ENCODE data around the gene PUS7L.
A peak's percentile ranks its signal among the peaks of the same experiment; 100 is the strongest.
"Not testable (repeated sequence)": the region's sequence is repeated elsewhere in the genome, so short reads cannot be mapped to it uniquely, and the experiment has no call there.

Gene PUS7L, protein sequence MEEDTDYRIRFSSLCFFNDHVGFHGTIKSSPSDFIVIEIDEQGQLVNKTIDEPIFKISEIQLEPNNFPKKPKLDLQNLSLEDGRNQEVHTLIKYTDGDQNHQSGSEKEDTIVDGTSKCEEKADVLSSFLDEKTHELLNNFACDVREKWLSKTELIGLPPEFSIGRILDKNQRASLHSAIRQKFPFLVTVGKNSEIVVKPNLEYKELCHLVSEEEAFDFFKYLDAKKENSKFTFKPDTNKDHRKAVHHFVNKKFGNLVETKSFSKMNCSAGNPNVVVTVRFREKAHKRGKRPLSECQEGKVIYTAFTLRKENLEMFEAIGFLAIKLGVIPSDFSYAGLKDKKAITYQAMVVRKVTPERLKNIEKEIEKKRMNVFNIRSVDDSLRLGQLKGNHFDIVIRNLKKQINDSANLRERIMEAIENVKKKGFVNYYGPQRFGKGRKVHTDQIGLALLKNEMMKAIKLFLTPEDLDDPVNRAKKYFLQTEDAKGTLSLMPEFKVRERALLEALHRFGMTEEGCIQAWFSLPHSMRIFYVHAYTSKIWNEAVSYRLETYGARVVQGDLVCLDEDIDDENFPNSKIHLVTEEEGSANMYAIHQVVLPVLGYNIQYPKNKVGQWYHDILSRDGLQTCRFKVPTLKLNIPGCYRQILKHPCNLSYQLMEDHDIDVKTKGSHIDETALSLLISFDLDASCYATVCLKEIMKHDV

DNA sequence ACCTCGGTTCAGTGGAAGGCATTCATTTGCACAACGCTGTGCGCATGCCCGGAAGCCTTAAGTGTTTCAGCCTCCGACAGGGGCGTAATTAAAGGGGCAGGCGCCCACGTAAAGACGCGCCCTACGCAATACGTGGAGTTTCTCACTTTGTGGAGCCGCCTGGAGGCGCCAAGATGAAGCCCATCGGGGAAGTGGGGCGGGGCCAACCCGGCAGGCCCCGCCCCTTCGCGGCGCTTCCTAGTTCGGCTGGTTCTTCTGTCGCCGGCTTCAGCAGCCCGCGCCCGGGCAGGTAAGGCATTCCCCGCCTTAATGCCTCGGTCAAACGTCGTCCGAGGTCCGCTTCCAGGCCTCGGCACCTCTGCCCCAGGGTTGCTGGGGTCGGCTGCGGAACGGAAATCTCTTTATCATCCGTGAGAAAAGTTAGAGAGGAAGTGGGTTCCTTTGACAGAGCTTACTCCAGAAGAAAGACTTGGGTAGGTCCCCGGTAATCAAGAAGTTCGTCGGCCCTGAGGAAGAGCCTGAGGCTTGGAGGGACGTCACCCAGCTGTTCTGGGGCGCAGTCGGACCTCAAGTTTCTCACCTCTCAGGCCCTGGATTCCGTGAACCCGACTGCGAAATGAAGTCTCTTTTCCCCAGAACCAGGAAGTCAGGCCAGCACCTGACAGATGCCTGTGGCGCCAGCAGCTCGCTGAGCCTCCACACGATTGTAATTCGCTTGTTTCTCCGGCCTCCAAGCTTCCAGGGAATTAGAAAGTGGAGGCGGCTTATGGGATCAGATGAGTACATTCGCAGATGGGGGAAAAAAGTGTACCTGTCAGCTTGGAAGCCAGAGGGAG lies at the start of gene PUS7L, which contains the start of gene IRAK4:
Gene PUS7L, minus strand, starts transcription at position 63 of the 836 bp plus-strand sequence. CDS start 3,545 bp downstream, outside the sequence.
Gene IRAK4, plus strand, starts transcription at position 224 of the 836 bp plus-strand sequence. CDS start 9,161 bp downstream, outside the sequence.
- peak; percentile 94 to 96 for DNase-seq

DNA sequence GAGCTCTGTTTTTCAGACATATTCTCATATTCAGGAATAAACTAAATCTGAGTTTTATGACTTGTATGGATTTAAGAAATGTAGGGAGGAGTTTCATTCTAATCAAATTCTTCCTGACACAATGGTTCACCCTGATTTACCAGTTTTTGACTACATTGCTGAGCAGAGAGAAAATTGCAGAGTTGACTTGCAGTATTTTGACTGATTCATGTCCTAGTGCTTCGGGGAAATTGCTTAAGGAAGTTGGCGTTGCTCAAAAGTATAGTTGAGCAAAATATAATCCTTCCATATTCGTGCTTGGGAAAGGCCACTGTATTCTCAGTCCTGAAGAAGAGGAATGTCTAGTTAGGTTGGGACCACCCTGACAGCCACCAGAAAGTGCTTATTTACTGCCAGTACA lies 48.8 kb upstream of the PUS7L start:
- no peak for DNase-seq

DNA sequence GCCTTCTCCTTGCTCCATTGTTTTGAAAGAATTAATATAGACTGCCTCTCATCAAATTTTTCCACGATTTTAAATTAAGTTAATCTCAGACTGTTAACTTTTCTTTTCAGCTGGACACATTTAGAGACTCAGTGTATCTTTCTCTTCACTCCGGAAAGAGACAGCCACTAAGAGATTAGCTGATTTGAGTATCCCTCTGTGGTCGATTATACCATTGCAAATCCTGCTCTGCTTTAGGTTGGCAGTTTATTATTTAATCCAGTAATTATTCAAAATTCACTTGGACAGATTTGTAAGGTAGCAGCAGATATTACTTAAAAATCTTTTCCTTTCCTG lies 48.1 kb upstream of the PUS7L start:
- DNase-seq, result no peak

DNA sequence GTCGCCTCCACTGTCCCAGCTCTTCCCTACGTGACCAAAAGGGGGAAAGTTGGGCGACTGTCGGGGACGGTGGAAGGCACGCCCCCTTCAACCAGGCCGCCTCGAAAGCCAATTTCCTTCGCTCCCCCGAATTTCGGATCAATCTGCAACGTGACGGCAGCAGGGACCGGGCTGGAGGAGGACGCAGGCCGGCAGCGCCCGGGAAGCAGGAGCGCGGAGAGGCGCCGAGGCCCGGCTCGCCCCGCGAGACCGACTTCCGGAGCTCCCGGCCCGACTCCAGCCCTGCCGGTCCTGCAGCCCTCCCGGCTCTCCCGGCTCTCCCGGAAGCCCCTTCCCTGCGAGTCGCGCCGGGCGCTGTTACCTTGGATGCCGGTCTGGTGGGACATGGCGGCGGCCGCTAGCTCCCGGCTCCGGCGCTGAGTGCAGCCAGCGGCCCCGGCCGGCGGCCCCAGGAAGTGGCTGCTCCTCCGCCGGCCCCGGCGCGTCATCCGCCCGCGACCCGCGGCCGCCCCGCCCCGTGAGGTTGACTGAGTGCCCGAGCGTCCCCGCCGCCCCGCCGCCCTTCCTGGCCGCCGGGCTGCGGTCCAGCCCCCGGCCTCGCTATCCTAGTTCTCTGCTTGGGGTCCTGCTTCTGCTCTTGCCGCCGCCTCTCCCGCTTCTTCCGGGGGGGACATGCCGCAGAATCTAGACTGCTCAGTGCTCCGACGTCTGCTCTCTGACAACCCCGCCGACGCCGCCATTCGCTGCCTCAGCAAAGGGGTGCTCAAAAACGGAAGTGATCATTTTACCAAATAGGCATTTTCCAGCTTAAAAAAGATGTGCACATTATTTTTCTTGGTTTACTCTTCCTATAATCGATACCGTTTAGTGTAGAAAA lies 47.5 kb upstream of the PUS7L start, which contains the start of gene TWF1:
Gene TWF1, minus strand, starts transcription at position 458 of the 877 bp plus-strand sequence. Its CDS starts 72 bp downstream, at position 386.
- peak; percentile 92 to 94 for DNase-seq

DNA sequence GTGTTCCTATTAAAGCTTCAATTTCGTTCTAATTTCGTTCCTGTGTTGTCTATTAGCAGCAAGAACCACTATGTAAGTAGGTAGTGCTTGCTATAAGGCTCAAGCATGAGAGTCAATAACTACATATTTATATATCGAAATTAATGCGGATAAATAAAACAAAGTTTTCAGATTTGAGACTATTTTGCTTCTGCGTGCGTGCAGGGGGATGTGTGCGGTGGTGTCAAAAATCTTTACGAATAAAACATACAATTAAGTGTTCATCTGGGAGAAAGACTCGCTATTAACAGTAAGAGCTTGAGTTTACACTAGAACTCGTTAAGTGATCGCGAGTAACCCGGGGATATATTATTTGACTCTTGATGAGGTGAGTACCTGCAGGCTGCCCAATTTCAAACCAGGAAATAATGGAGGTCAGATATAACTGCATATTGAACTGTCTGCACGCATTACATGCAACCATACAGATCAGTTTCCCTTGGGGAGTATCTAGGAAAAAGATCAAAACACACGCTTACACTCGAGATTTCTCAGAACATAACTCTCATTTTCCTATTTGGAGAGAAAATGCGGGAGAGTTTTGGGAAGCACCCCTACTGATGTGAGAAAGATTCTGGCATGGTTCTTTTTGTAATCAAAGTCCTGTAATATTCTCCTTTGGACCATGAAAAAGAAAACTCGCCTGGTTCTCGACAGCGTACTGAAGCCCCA lies 46.7 kb upstream of the PUS7L start:
- DNase-seq, result no peak

DNA sequence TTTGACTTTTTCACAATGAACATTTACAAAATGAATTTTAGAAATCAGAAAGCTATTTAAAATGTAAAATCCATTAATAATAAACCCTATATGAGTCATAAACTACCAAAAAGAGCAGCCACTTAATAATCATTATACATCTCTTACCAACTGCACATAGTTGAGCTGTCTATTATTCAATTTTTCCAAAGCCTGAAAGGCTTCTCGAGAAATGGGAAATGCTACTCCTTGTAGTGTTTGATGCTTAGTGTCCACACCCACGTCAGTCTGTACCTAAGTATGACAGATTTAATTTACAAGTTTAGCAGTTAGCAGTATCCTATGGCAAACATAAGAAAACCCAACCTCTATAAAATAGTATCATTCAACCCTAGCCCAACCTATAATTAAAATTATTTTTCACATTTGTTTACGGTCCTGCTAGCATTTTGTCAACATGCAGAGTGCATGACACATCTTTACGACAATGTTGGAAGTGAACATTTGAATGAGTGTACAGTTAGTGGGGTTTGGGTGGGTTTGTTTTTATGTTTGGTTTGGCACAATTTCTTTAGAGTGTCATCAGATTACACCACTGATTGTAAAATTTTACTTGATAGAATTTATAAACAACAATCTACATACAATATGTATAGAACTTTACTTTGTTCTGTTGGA lies 39.1 kb upstream of the PUS7L start:
- DNase-seq, result no peak

DNA sequence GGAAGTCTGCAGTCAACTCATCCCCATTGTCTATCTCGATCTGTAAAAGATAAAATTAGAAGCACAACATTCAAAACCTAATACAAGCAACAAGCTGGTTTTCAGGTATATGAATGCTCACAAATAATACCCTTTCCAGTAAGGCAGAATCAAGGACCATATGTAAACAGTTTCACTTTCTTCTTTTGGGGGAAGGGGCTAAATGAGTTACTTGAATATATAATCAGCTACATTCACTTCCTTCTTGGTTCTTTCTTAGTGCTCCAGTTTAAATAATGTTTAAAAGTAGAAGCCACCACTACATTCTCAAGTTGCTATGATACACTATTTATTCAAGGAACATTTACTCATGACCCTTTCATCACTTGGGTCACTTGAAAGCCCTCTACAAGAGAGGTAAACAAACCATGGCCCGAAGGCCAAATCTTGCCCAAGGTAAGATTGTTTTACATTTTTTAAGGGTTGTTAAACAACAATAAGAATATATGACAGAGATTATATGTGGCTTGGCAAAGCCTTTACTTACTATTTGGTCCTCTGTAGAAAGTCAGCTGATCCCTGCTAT lies 37.2 kb upstream of the PUS7L start:
- no peak for DNase-seq

DNA sequence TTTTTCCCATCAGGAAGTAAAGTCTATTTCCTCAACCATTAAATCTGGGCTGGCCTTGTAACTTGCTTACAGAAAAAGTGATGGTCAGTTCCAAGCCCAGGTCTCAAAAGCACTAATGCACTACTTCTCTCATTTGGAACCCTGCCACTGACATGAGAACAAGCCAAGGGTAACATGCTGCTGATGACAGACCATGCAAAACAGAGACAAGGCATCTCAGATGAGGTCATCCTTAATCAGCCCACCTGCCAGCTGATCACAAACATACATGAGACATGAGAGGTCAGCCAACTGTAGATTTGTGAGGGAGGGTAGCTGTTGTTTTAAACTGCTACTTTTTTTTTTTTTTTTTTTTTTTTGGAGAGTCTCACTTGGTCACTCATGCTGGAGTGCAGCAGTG lies 31.4 kb upstream of the PUS7L start:
- no peak for DNase-seq

DNA sequence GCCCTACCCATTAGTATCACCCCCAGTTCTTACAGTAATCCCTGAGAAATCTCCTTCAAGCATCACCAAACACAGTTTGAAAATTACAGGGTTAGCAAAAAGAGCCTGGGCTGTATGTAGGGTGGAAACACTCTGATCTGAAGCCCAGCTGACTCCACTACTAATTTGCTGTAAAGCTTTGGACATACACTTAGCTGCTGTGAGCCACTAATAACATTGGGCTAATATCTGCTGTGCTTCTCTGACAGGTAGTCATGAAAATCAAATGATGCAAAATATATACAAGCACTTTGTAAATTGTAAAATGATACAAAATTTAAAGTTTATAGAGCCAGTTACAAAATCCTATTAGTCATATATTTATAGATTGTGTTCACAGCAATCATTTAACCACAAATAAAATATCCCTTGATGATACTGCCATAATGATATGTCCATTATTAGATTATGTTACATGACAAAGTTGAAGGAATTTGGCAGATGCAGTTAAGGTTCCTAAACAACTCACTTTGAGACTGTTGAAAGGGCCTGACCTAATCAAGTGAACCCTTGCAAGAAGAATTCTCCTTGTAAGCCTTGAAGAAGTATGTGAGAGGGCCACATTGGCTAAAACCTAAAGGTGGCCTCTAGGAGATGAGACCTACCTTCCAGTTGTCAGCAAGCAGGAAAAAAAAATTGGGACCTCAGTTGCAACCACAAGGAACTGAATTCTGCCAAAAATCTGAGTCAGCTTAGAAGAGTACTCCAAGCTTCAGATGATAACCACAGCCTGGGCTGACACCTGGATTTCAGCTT lies 28.5 kb upstream of the PUS7L start:
- DNase-seq, result no peak

DNA sequence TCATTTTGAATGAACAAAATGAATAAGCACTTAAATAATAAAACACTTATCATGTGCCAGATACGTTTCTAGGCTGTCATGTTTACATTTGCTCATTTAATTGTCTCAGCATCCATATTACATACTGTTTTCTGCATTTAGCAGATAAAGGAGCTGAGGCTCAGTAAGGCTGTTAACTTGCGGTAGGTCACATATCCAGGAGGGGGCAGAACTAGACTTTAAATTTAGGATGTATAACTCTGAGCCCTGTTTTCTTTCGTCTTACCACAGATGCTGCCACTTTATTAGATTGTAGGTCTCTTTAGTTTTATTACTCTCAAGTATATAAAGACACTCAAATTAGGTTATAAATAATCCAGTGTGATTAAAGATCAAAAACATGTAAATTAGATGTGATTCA lies 17.9 kb upstream of the PUS7L start:
- no peak for DNase-seq

DNA sequence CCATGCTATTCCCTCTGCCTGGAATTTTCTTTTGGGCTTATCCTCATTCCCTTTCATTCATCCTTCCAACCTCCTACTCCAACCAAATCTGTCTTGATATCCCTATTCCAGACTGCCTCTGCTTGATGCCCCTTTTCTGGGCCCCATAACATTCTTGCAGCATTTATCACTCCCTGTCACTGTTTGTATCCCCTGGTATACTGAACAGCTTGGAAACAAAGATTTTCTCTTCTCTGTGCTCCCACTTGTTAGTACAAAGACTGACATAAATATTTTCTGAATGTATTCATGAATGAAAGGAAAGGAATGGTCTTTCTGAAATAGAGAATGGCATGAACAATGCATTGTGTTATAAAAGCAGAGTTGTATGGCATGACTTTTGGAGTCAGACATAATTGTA lies 7.7 kb upstream of the PUS7L start:
- no peak for DNase-seq

DNA sequence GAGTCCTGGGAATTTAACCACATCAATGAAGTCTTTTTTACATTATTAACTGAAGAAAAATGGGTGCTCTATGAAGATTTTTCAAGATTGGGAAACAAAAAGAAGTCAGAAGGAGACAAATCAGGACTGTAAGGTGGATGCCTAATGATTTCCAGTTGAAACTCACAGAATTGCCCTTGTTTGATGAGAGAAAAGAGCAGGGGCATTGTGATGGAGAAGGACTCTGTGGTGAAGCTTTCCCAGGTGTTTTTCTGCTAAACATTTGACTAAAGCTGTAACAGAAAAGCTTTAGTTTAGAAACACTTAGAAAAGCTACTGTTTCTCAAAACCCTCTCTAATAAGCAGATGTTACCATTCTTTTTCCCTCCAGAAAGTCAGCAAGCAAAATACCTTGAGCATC lies 5.9 kb upstream of the PUS7L start:
- no peak for DNase-seq

DNA sequence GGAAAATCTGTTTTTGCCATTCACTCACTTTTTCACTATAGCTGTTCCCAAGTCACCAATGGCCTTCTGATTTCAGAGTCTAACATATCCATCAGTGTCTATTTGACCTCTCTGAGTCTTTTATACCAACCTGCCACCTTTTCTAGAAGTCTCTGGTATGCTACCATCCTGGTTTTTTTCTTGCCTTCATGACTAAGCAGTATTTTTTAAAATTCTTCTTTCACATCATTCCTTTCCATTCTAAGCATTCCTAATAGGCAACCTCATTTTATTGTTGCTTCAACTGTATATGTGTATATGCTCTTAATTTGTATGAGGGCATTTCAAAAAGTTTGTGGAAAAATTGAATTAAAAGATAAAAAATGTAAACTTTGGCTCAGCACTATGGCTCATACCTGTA lies 5.2 kb upstream of the PUS7L start:
- no peak for DNase-seq

DNA sequence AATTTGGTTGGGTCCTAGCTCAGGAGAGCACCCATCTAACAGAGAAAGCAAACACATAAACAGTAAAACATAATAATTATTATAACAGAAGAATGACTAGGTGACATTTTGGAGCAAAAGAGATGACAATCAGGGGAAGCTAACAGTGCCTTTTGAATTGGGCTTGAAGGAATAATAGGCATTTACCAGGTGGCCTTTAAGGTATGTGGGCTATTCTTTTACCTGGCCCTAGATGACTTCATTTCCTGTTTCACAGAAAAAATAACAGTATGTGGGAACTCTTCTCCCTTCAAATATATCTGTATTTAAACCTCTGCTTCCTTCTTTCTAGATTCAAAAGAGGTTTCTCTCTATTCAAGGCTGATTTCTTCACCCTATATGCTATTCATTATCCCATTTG lies 4.0 kb upstream of the PUS7L start:
- no peak for DNase-seq

DNA sequence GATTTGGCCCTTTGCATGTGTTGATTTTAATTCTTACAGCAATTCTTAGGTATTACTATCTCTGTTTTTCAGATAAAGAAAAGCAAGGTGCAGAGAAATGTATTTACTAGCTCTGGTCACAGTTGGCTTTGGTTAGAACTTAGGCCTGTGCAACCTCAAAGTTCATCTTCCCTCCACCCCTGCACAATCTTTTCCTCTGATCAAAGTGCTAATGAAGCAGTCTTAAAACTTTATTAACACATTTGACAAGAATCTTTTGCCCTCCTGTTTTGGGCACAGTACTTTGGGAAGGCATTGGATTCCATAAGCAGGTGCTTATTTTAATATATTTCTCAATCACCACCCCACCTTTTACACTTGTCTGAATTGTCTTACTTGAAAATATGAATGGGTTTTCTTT lies 2.9 kb upstream of the PUS7L start:
- DNase-seq, result no peak

DNA sequence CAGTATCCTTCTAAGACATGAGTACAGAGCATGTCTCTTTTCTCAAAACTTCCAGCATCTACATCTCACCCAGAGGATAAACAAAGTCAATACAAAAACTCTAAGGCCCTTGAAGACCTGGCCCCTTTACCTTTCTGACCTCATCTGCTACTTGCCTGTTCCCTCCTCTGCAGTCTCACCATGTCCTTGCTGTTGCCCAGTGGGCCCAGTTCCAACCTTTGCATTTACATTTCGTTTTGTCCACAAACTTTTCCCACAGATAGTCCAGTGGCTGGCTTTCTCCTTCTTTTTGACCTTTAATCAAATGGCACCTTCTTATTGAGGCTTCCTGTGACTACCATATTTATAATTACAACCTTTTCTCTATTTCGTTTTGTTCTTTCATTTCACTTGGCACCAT lies 1.8 kb upstream of the PUS7L start:
- DNase-seq, result no peak

DNA sequence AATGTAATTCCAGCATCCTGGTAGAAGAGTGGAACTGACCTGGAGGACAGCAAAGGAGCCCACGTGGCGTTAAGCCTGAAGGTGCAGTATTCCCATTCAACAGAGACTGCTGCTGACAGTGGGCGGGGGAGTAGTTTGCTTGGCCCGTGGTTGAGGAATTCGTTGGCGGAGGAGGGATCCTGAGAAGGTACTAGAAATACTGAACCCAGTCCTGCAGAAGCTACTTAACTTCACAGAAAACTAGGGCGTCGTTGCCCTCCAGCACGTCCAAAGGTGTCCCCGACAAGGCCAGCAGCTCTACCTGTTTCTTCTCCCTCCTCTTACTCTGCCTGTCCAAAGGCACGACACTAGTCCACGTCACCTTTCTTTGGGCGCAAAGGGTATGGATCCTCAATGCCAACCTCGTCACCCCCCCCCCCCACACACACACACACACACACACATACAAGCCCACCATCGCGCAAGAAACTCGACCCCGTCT lies 303 bp downstream of the PUS7L start:
- DNase-seq, result no peak

DNA sequence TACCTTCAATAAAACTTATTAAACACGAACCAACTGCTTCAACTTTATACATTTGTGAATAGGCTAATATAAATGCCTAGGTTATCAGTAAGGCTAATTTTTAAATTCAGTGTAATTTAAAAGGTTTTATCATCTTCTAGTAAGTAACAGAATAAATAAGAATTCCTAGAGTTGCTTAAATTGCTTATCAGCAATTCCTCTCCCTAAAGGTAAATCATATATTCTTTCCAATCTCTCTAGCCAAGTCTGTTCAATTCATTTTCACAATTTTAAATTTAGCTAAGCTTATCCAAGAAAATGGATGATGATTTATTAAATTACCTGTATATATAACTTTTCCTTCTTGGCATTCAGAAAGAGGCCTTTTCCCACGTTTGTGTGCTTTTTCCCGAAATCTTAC lies 4.6 kb downstream of the PUS7L start:
- DNase-seq, result no peak

DNA sequence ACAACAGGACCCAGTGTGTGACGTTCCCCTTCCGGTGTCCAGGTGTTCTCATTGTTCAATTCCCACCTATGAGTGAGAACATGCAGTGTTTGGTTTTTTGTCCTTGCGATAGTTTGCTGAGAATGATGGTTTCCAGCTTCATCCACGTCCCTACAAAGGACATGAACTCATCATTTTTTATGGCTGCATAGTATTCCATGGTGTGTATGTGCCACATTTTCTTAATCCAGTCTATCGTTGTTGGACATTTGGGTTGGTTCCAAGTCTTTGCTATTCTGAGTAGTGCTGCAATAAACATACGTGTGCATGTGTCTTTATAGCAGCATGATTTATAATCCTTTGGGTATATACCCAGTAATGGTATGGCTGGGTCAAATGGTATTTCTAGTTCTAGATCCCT lies 7.2 kb downstream of the PUS7L start:
- not testable (repeated sequence) for DNase-seq

DNA sequence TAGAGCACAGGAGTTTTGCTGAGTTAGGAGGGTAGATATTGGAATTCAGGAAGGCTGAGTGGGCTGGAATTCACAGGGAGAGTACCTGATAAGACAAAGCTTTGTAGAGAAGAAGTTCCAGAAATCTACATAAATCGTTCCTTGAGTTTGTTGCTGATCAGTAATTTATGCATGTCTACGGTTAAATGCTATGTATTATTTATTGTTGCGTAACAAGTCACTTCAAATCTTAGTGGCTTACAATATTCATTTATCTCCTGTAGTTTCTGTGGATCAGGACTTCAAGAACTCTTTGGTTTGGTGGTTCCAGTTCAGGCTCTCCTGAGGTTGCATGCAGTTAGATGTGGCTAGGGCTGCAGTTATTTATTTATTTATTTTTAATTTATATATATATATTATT lies 7.8 kb downstream of the PUS7L start:
- DNase-seq, result no peak
